Body of pancreas (tissue), 4 donors: ENCODE results near the gene SC5D. TPM values are rescaled to one million over a fixed set of nuclear protein-coding genes. Genes with fewer than 3 reads are reported as not detected.
A peak's percentile ranks its signal among the peaks of the same experiment; 100 is the strongest.

Source experiments
- ATAC-seq: fragments of 150-250 bp; one replicate; pipeline ENCODE4 v1.9.1; 2016
- DNase-seq, 4 donors: peaks; one replicate each; pipeline ENCODE4 v3.0.0-alpha.2; 2019
- H3K27ac ChIP-seq, 4 donors: fragments of 200-600 bp; sonication (generic); 1 replicate in 3 of 4; 2 replicates in 1 of 4; pipeline versions ENCODE4 v1.5.1 to v1.6.1; 2016 to 2019; ENCODE audit warnings: mild to moderate bottlenecking in 1 of 4, mixed read lengths in 1 of 4, moderate library complexity in 1 of 4
- H3K27me3 ChIP-seq, 2 donors: fragments of 200-600 bp; sonication (generic); one replicate each; pipeline ENCODE4 v1.6.0; 2016; ENCODE audit warnings: mild to moderate bottlenecking in 1 of 2
- H3K36me3 ChIP-seq, 2 donors: fragments of 200-600 bp; sonication (generic); replicated peaks in 1 of 2; 2 replicates each; pipeline ENCODE4 v1.5.1; 2016; ENCODE audit warnings: low read depth in 2 of 2; ENCODE audit not compliant: insufficient read depth in 1 of 2
- H3K4me1 ChIP-seq: fragments of 200-600 bp; sonication (generic); one replicate; pipeline ENCODE4 v1.6.0; 2016
- H3K4me3 ChIP-seq, 2 donors: fragments of 200-600 bp; sonication (generic); 1 replicate in 1 of 2; 2 replicates in 1 of 2; pipeline ENCODE4 v1.5.1; 2016 to 2019
- H3K9me3 ChIP-seq, 3 donors: fragments of 200-600 bp; sonication (generic); 1 replicate in 2 of 3; 2 replicates in 1 of 3; pipeline ENCODE4 v1.5.1; 2016
- CTCF ChIP-seq, 7 experiments: fragments of 450-650 bp in 4 of 7; fragments of 200-600 bp in 3 of 7; sonication (generic) in 3 of 7; IDR thresholded peaks; one replicate each; pipeline ENCODE4 v1.5.1; 2016 to 2019; ENCODE audit warnings: antibody characterized with exemption in 7 of 7
- POLR2A ChIP-seq, 3 donors: fragments of 450-650 bp; IDR thresholded peaks; one replicate each; pipeline ENCODE4 v1.6.1; 2016; ENCODE audit warnings: antibody characterized with exemption in 3 of 3, mild to moderate bottlenecking in 2 of 3
- WGBS, 2 donors: methylation state at CpG; one replicate each; pipeline ENCODE4 v1.1.5; 2017; 5-methylcytosine and 5-hydroxymethylcytosine counted together
- intact Hi-C: fragments of 100-400 bp; cut with DNase I; formaldehyde crosslinking; loops from one replicate; pipeline ENCODE4 v1.15.1; 2023
- total RNA-seq, 2 donors: library from RNA; depleted of rRNA; stranded (reverse); fragments of >200 nt; gene quantifications; one replicate each; pipeline ENCODE4 v1.1.0, GENCODE V29; 2016

The SC5D gene
- total RNA-seq, 2 donors from 2014 or later = 9.2 to 22.1 TPM

- DNase-seq (peak in 3 of 4 donors; percentile 13 to 40 (median 13)), ATAC-seq (peak; percentile 56)
- Histone ChIP-seq H3K9me3 (no peaks in the 10 kb centered on the region), H3K4me3 (no peak overlapping the region), H3K27me3 (no peaks in the 10 kb centered on the region), H3K36me3 (no peaks in the 10 kb centered on the region), H3K4me1 (no peaks in the 10 kb centered on the region), H3K27ac (no peak overlapping the region)
- intact Hi-C loops = loop anchor here (5.0 kb wide), 1 partner anchor 278 kb away; no protein-coding TSS in a partner anchor
- peak; percentile 31 to 84 (median 68) for TF ChIP-seq CTCF (IDR thresholded peaks at IDR 0.05)
- no peak for TF ChIP-seq POLR2A (IDR thresholded peaks at IDR 0.05)
- WGBS, 2 donors = 14 to 16% methylated on average over 7 of the region's 7 CpGs
These were observed 26.6 kb downstream of the SC5D start for GRCh38 chr11:121318848-121319834.

GRCh38 chr11:121321614-121322243 lies 29.2 kb downstream of the SC5D start:
- 24 to 25% methylated on average over 7 of the region's 7 CpGs for WGBS, 2 donors

GRCh38 chr11:121323046-121323607 lies 30.6 kb downstream of the SC5D start:
- intact Hi-C loops = no loop called here
- TF ChIP-seq CTCF (IDR thresholded peaks at IDR 0.05) = no peak
- TF ChIP-seq POLR2A (IDR thresholded peaks at IDR 0.05) = no peak
- 51 to 52% methylated on average over 6 of the region's 6 CpGs for WGBS, 2 donors

More at GRCh38 chr11:121321614-121322243, 29.2 kb downstream of the SC5D start:
- intact Hi-C loops = no loop called here
- Histone ChIP-seq H3K4me1 (no peaks in the 10 kb centered on the region), H3K9me3 (no peaks in the 10 kb centered on the region), H3K36me3 (no peaks in the 10 kb centered on the region), H3K27ac (no peak overlapping the region), H3K4me3 (no peak overlapping the region), H3K27me3 (no peaks in the 10 kb centered on the region)
- DNase-seq (peak in 3 of 4 donors; percentile 14 to 47 (median 26)), ATAC-seq (peak; percentile 24)
- TF ChIP-seq POLR2A (IDR thresholded peaks at IDR 0.05) (no peak), CTCF (IDR thresholded peaks at IDR 0.05) (peak in 5 of 7 experiments; percentile 11 to 52 (median 35))

GRCh38 chr11:121326230-121326629 lies 33.7 kb downstream of the SC5D start:
- ATAC-seq (no peak), DNase-seq (no peak)
- Histone ChIP-seq H3K4me3 (no peak overlapping the region), H3K27me3 (no peaks in the 10 kb centered on the region), H3K36me3 (no peaks in the 10 kb centered on the region), H3K9me3 (no peaks in the 10 kb centered on the region), H3K4me1 (no peaks in the 10 kb centered on the region), H3K27ac (no peak overlapping the region)
- WGBS, 2 donors = 55 to 62% methylated on average over 4 of the region's 4 CpGs
- intact Hi-C loops = no loop called here
- TF ChIP-seq POLR2A (IDR thresholded peaks at IDR 0.05) (no peak), CTCF (IDR thresholded peaks at IDR 0.05) (no peak)

More at GRCh38 chr11:121323046-121323607, 30.6 kb downstream of the SC5D start:
- DNase-seq (no peak), ATAC-seq (no peak)
- no peaks in the 10 kb centered on the region for H3K36me3 ChIP-seq
- no peak overlapping the region for H3K4me3 ChIP-seq
- no peaks in the 10 kb centered on the region for H3K27me3 ChIP-seq
- H3K27ac ChIP-seq = no peak overlapping the region
- no peaks in the 10 kb centered on the region for H3K4me1 ChIP-seq
- H3K9me3 ChIP-seq = no peaks in the 10 kb centered on the region
